SK-N-SH (cell line): ENCODE measurements around the gene VN1R4. TPM values are rescaled to one million over a fixed set of nuclear protein-coding genes. Genes with fewer than 3 reads are reported as not detected.

Experiments used
- CTCF ChIA-PET: fragments of 300-600, 350-600 bp; formaldehyde crosslinking; extraction: SDS; loops from one replicate; lab custom pipeline; 2021; lab: Yijun Ruan, JAX
- POLR2A ChIA-PET: fragments of 350-600 bp; sonication (Branson Sonifier 250); formaldehyde crosslinking; extraction: SDS; loops from one replicate; lab custom pipeline; 2020; ENCODE audit warnings: antibody characterized with exemption, inconsistent platforms; lab: Yijun Ruan, JAX
- DNase-seq: peaks from one replicate; pipeline ENCODE4 v3.0.0; 2012
- H2AFZ ChIP-seq: fragments of 200-600 bp; sonication (generic); 2 replicates; pipeline ENCODE4 v1.8.1; 2016; ENCODE audit warnings: antibody characterized with exemption, mild to moderate bottlenecking, low read depth
- H3F3A ChIP-seq: fragments of 200-600 bp; sonication (generic); replicated peaks from 2 replicates; pipeline ENCODE3; 2016; ENCODE audit warnings: antibody characterized with exemption, mild to moderate bottlenecking; ENCODE audit not compliant: insufficient read depth
- H3K27ac ChIP-seq, 2 experiments: fragments of 200-500 bp in 1 of 2; fragments of 200-600 bp in 1 of 2; sonication (Bioruptor generic) in 1 of 2; sonication (generic), shearing (Covaris generic) in 1 of 2; 2 replicates each; pipeline versions ENCODE4 v1.5.1 to v1.6.1; 2014 to 2016; ENCODE audit warnings: low read depth in 2 of 2, inconsistent platforms in 1 of 2, low read length in 1 of 2, mild to moderate bottlenecking in 1 of 2, mixed read lengths in 1 of 2
- H3K27me3 ChIP-seq: fragments of 200-600 bp; sonication (generic), shearing (Covaris generic); 2 replicates; pipeline ENCODE4 v1.6.1; 2016; ENCODE audit warnings: mixed run types; ENCODE audit not compliant: insufficient read depth
- H3K36me3 ChIP-seq, 2 experiments: fragments of 200-500 bp in 1 of 2; fragments of 200-600 bp in 1 of 2; sonication (Bioruptor generic) in 1 of 2; sonication (generic) in 1 of 2; replicated peaks in 1 of 2; 2 replicates each; pipeline versions ENCODE3 to v1.5.1; 2014 to 2016; ENCODE audit warnings: low read length in 1 of 2, mild to moderate bottlenecking in 1 of 2; ENCODE audit not compliant: insufficient read depth in 2 of 2, control insufficient read depth in 1 of 2
- H3K4me1 ChIP-seq, 2 experiments: fragments of 200-500 bp in 1 of 2; fragments of 200-600 bp in 1 of 2; sonication (Bioruptor generic) in 1 of 2; sonication (generic), shearing (Covaris generic) in 1 of 2; 2 replicates each; pipeline versions ENCODE4 v1.5.1 to v1.6.1; 2014 to 2016; ENCODE audit warnings: low read depth in 1 of 2, low read length in 1 of 2, mixed run types in 1 of 2; ENCODE audit not compliant: insufficient read depth in 2 of 2, control insufficient read depth in 1 of 2
- H3K4me2 ChIP-seq: fragments of 200-600 bp; sonication (generic), shearing (Covaris generic); 2 replicates; pipeline ENCODE4 v1.6.1; 2017; ENCODE audit warnings: mixed run types
- H3K4me3 ChIP-seq, 2 experiments: fragments of 200-500 bp in 1 of 2; fragments of 200-600 bp in 1 of 2; sonication (Bioruptor generic) in 1 of 2; sonication (generic), shearing (Covaris generic) in 1 of 2; 2 replicates each; pipeline versions ENCODE4 v1.5.1 to v1.8.1; 2014 to 2016; ENCODE audit warnings: low read depth in 2 of 2, inconsistent platforms in 1 of 2, low read length in 1 of 2, mild to moderate bottlenecking in 1 of 2, mixed read lengths in 1 of 2, moderate library complexity in 1 of 2
- H3K79me2 ChIP-seq: fragments of 200-600 bp; sonication (generic); 2 replicates; pipeline ENCODE4 v1.8.1; 2017; ENCODE audit warnings: mild to moderate bottlenecking; ENCODE audit not compliant: insufficient read depth
- H3K9ac ChIP-seq: fragments of 200-600 bp; sonication (generic); 2 replicates; pipeline ENCODE4 v1.6.1; 2017; ENCODE audit warnings: mixed run types
- H3K9me2 ChIP-seq: fragments of 200-600 bp; sonication (generic); 2 replicates; pipeline ENCODE4 v1.6.1; 2017; ENCODE audit warnings: mixed run types
- H3K9me3 ChIP-seq: fragments of 200-600 bp; sonication (generic); 2 replicates; pipeline ENCODE4 v1.6.1; 2017; ENCODE audit warnings: mixed run types, mild to moderate bottlenecking, moderate library complexity
- H4K20me1 ChIP-seq: fragments of 200-600 bp; sonication (generic); 2 replicates; pipeline ENCODE4 v1.6.1; 2017; ENCODE audit warnings: mild to moderate bottlenecking, mixed run types; ENCODE audit not compliant: insufficient read depth
- EP300 ChIP-seq, 2 experiments: IDR thresholded peaks; 2 replicates each; pipeline versions ENCODE4 v1.4.0 to v1.6.1; 2012; ENCODE audit warnings: borderline replicate concordance in 1 of 2, low read depth in 1 of 2, low read length in 1 of 2
- GABPA ChIP-seq: IDR thresholded peaks from 2 replicates; pipeline ENCODE4 v1.4.0; 2012; ENCODE audit warnings: low read depth, mild to moderate bottlenecking
- MXI1 ChIP-seq: IDR thresholded peaks from 2 replicates; pipeline ENCODE4 v1.6.1; 2012; ENCODE audit warnings: mild to moderate bottlenecking, low read depth, low read length, improper control_type of control experiment
- NRF1 ChIP-seq: IDR thresholded peaks from 2 replicates; pipeline ENCODE4 v1.6.1; 2012; ENCODE audit warnings: low read depth, mild to moderate bottlenecking, low read length
- POLR2AphosphoS5 ChIP-seq: IDR thresholded peaks from 2 replicates; pipeline ENCODE4 v1.6.1; 2012; ENCODE audit warnings: low read depth, low read length
- RAD21 ChIP-seq: IDR thresholded peaks from 2 replicates; pipeline ENCODE4 v1.6.1; 2012; ENCODE audit warnings: mild to moderate bottlenecking, low read length
- REST ChIP-seq: IDR thresholded peaks from 2 replicates; pipeline ENCODE4 v1.6.1; 2012; ENCODE audit warnings: mild to moderate bottlenecking, low read depth, low read length, moderate library complexity
- RXRA ChIP-seq: IDR thresholded peaks from 2 replicates; pipeline ENCODE4 v1.4.0; 2012; ENCODE audit warnings: low read depth, mild to moderate bottlenecking, borderline replicate concordance
- SIN3A ChIP-seq: IDR thresholded peaks from 2 replicates; pipeline ENCODE4 v1.6.1; 2012; ENCODE audit warnings: low read depth, mild to moderate bottlenecking, low read length, moderate library complexity, borderline replicate concordance
- SMC3 ChIP-seq: IDR thresholded peaks from 2 replicates; pipeline ENCODE4 v1.6.1; 2012; ENCODE audit warnings: low read depth, low read length, improper control_type of control experiment
- TCF12 ChIP-seq: IDR thresholded peaks from 2 replicates; pipeline ENCODE4 v1.4.0; 2012
- TEAD4 ChIP-seq: IDR thresholded peaks from 2 replicates; pipeline ENCODE4 v1.4.0; 2012; ENCODE audit warnings: mild to moderate bottlenecking, borderline replicate concordance; ENCODE audit not compliant: insufficient read depth
- WGBS: methylation state at CpG from one replicate; pipeline ENCODE4 v1.1.6; 2017; ENCODE audit warnings: low lambda C conversion rate; 5-methylcytosine and 5-hydroxymethylcytosine counted together
- polyA plus RNA-seq, 3 experiments: library from polyadenylated mRNA; depleted of rRNA; stranded (reverse); fragments of >200 nt; gene quantifications; 2 replicates each; pipeline ENCODE4 v1.2.3, GENCODE V29; 2012
- TF ChIP-seq, protein P1 (sequence below): fragments of 200-600 bp; sonication (generic); IDR thresholded peaks from 2 replicates; pipeline ENCODE4 v1.6.1; 2017; ENCODE audit warnings: antibody characterized with exemption, mild to moderate bottlenecking, moderate library complexity
- TF ChIP-seq, protein P2 (sequence below): fragments of 150-350 bp; IDR thresholded peaks from 2 replicates; pipeline ENCODE4 v1.6.1; 2017; ENCODE audit warnings: antibody characterized with exemption, low read length, low read depth, borderline replicate concordance

The VN1R4 gene
- polyA plus RNA-seq, 1 of the 3 experiments (the other 2 are of a cell fraction): not detected

GRCh38 chr19:53311044-53311443 lies 43.5 kb upstream of the VN1R4 start:
- Histone ChIP-seq H2AFZ (no peak overlapping the region), H3K4me1 (peaks cover 0 to 3% of the 10 kb centered on the region in 2 experiments; a peak in 1 of 4 replicates), H4K20me1 (no peaks in the 10 kb centered on the region), H3K27me3 (peaks cover 8% of the 10 kb centered on the region; the same call in 1 of the 2 replicates), H3K4me2 (peak overlapping the region; percentile 25; the same call in 1 of the 2 replicates), H3K9ac (no peak overlapping the region), H3K27ac (no peak overlapping the region), H3K4me3 (peak overlapping the region in 1 of 2 experiments; percentile 33; a peak in 1 of 4 replicates), H3K9me2 (no peaks in the 10 kb centered on the region), H3F3A (no peaks in the 10 kb centered on the region), H3K36me3 (no peaks in the 10 kb centered on the region), H3K9me3 (no peaks in the 10 kb centered on the region), H3K79me2 (no peaks in the 10 kb centered on the region)
- no peak for DNase-seq
- ChIA-PET CTCF (interaction anchor here (1.0 kb wide), 1 partner anchor 56 kb away, joined by 3 read pairs; no protein-coding TSS in a partner anchor), POLR2A (no interaction called here)
- TF ChIP-seq TCF12: no peak
- no peak for TF ChIP-seq NRF1
- no peak for TF ChIP-seq EP300 (IDR thresholded peaks at IDR 0.05; ENCODE audit: borderline replicate concordance in 1 of 2, low read depth in 1 of 2, low read length in 1 of 2)
- TF ChIP-seq POLR2AphosphoS5: no peak
- TF ChIP-seq SMC3: no peak
- no peak for TF ChIP-seq REST
- TF ChIP-seq, protein P1, sequence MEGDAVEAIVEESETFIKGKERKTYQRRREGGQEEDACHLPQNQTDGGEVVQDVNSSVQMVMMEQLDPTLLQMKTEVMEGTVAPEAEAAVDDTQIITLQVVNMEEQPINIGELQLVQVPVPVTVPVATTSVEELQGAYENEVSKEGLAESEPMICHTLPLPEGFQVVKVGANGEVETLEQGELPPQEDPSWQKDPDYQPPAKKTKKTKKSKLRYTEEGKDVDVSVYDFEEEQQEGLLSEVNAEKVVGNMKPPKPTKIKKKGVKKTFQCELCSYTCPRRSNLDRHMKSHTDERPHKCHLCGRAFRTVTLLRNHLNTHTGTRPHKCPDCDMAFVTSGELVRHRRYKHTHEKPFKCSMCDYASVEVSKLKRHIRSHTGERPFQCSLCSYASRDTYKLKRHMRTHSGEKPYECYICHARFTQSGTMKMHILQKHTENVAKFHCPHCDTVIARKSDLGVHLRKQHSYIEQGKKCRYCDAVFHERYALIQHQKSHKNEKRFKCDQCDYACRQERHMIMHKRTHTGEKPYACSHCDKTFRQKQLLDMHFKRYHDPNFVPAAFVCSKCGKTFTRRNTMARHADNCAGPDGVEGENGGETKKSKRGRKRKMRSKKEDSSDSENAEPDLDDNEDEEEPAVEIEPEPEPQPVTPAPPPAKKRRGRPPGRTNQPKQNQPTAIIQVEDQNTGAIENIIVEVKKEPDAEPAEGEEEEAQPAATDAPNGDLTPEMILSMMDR: no peak
- TF ChIP-seq MXI1: no peak
- TF ChIP-seq RXRA: no peak
- no peak for TF ChIP-seq SIN3A
- under 1% methylated on average over 11 of the region's 11 CpGs for WGBS

DNA sequence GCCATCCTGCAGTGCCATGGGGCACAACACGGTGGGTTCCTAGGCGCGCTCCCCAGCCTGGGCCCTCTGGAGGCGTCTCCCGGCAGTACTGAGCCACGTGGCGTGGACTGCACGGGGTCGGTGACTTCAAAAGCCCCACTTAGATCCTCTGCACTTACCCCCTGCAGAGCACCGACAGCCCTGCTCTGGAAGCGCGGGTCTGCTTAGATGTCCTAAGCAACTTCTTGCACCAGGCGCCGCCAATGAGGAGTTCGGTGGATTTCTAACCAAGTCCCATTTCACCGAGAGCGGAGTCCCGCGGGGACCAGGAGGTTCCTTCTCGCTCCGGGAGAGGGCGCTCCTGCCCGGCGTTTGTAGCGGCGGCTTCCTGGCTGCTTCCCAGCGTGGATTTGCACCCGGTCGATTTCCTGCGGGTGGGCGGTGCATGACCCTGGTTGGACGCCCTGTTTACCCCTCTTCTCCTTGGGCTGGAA lies 40.9 kb upstream of the VN1R4 start:
- H2AFZ ChIP-seq: no peak overlapping the region

More for the DNA sequence above, 40.9 kb upstream of the VN1R4 start:
- Histone ChIP-seq H3K36me3 (no peaks in the 10 kb centered on the region), H3K79me2 (no peaks in the 10 kb centered on the region), H3K9me2 (no peaks in the 10 kb centered on the region), H4K20me1 (no peaks in the 10 kb centered on the region), H3K4me2 (peak overlapping the region; percentile 70; the same call in 1 of the 2 replicates), H3K9me3 (no peaks in the 10 kb centered on the region), H3K4me3 (peak overlapping the region; percentile 17 to 54; a peak in 3 of 4 replicates), H3K4me1 (peaks cover 0 to 3% of the 10 kb centered on the region in 2 experiments; a peak in 1 of 4 replicates), H3K27me3 (peaks cover 8% of the 10 kb centered on the region; the same call in 1 of the 2 replicates), H3F3A (no peaks in the 10 kb centered on the region), H3K9ac (no peak overlapping the region), H3K27ac (no peak overlapping the region)
- WGBS: 4% methylated on average over 30 of the region's 32 CpGs
- peak; percentile 36 for TF ChIP-seq SMC3
- TF ChIP-seq, protein P2, sequence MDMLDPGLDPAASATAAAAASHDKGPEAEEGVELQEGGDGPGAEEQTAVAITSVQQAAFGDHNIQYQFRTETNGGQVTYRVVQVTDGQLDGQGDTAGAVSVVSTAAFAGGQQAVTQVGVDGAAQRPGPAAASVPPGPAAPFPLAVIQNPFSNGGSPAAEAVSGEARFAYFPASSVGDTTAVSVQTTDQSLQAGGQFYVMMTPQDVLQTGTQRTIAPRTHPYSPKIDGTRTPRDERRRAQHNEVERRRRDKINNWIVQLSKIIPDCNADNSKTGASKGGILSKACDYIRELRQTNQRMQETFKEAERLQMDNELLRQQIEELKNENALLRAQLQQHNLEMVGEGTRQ: no peak
- no peak for TF ChIP-seq GABPA
- TF ChIP-seq RAD21: peak; percentile 65
- TF ChIP-seq, protein P1: peak; percentile 51
- TF ChIP-seq TEAD4: no peak
- ChIA-PET POLR2A (no interaction called here), CTCF (interaction anchor here (0.6 to 1.5 kb wide), 3 partner anchors 13 to 25 kb away, joined by 3 to 5 read pairs (median 3); partner anchors contain the start of gene ZNF845)
- peak; percentile 85 for DNase-seq
